Endothelial cell of umbilical vein (primary cell): ENCODE measurements around the gene PCDH19. TPM values are rescaled to one million over a fixed set of nuclear protein-coding genes. Genes with fewer than 3 reads are reported as not detected.

Experiments
- BruUV-seq: library from RNA; stranded (reverse); fragments of 400-500 nt; replicated peaks from 2 replicates; lab custom pipeline; 2021; lab: Mats Ljungman, UMichigan
- CTCF ChIA-PET: fragments of 300-600, 350-600 bp; sonication (Branson Sonifier 250); formaldehyde crosslinking; loops from one replicate; lab custom pipeline; 2021; ENCODE audit warnings: antibody characterized with exemption, inconsistent platforms; lab: Charles Lee
- POLR2A ChIA-PET: fragments of 300-600, 350-600 bp; sonication (Branson Sonifier 250); formaldehyde crosslinking; loops from one replicate; lab custom pipeline; 2021; ENCODE audit warnings: antibody characterized with exemption, inconsistent platforms; lab: Charles Lee
- DNase-seq: peaks from one replicate; pipeline ENCODE4 v3.0.0-alpha.2; 2011; ENCODE audit warnings: low read depth, low spot score
- FAIRE-seq: peaks from 2 replicates; lab custom pipeline; 2011; peaks lifted over from hg19 to GRCh38; lab: Jason Lieb, UNC
- H2AFZ ChIP-seq: 2 replicates; pipeline ENCODE4 v1.6.0; 2012; ENCODE audit warnings: low read depth, low read length, control low read depth, inconsistent platforms
- H3K27ac ChIP-seq: 2 replicates; pipeline ENCODE4 v1.5.1; 2011; ENCODE audit warnings: low read depth, mild to moderate bottlenecking, control low read depth, low read length, moderate library complexity; ENCODE audit not compliant: insufficient read depth
- H3K27me3 ChIP-seq, 2 experiments: 2 replicates each; pipeline versions ENCODE4 v1.6.0 to v1.6.1; 2011; ENCODE audit warnings: low read length in 2 of 2, mixed read lengths in 1 of 2; ENCODE audit not compliant: control insufficient read depth in 2 of 2, insufficient read depth in 2 of 2
- H3K36me3 ChIP-seq, 2 experiments: 2 replicates in 1 of 2; 3 replicates in 1 of 2; pipeline ENCODE4 v1.5.1; 2011; ENCODE audit warnings: low read length in 2 of 2, mild to moderate bottlenecking in 1 of 2, moderate library complexity in 1 of 2; ENCODE audit not compliant: control insufficient read depth in 2 of 2, insufficient read depth in 2 of 2; ENCODE audit errors: extremely low read depth in 1 of 2
- H3K4me1 ChIP-seq: 3 replicates; pipeline ENCODE4 v1.5.1; 2011; ENCODE audit warnings: mild to moderate bottlenecking, low read length; ENCODE audit not compliant: control insufficient read depth, insufficient read depth; ENCODE audit errors: extremely low read depth
- H3K4me2 ChIP-seq: 2 replicates; pipeline ENCODE4 v1.6.1; 2011; ENCODE audit warnings: low read length, control low read depth, mixed read lengths; ENCODE audit not compliant: insufficient read depth
- H3K4me3 ChIP-seq, 3 experiments: fragments of 200-600 bp in 1 of 3; sonication (generic), shearing (Covaris generic) in 1 of 3; replicated peaks in 1 of 3; 2 replicates each; pipeline ENCODE4 v1.5.1; 2011 to 2016; ENCODE audit warnings: control low read depth in 3 of 3, low read length in 3 of 3, mild to moderate bottlenecking in 2 of 3, inconsistent platforms in 1 of 3, low read depth in 1 of 3, moderate library complexity in 1 of 3; ENCODE audit not compliant: insufficient read depth in 1 of 3
- H3K79me2 ChIP-seq: 2 replicates; pipeline ENCODE4 v1.6.0; 2012; ENCODE audit warnings: low read length, inconsistent platforms; ENCODE audit not compliant: control insufficient read depth, insufficient read depth
- H3K9ac ChIP-seq: replicated peaks from 2 replicates; pipeline ENCODE3; 2011; ENCODE audit warnings: low read length, control low read depth; ENCODE audit not compliant: insufficient read depth; ENCODE audit errors: extremely low read depth
- H3K9me1 ChIP-seq: replicated peaks from 3 replicates; pipeline ENCODE4 v1.6.0; 2011; ENCODE audit warnings: mild to moderate bottlenecking, low read length; ENCODE audit not compliant: control insufficient read depth, insufficient read depth; ENCODE audit errors: extremely low read depth
- H3K9me3 ChIP-seq: replicated peaks from 2 replicates; pipeline ENCODE4 v1.5.1; 2012; ENCODE audit warnings: low read length, inconsistent platforms; ENCODE audit not compliant: control insufficient read depth, insufficient read depth
- H4K20me1 ChIP-seq: replicated peaks from 2 replicates; pipeline ENCODE3; 2011; ENCODE audit warnings: mild to moderate bottlenecking, low read length; ENCODE audit not compliant: control insufficient read depth, insufficient read depth; ENCODE audit errors: extremely low read depth
- EZH2 ChIP-seq: IDR thresholded peaks from 2 replicates; pipeline ENCODE4 v1.6.1; 2012; ENCODE audit warnings: borderline replicate concordance, low read depth, mild to moderate bottlenecking, moderate library complexity, low read length, inconsistent platforms; ENCODE audit not compliant: severe bottlenecking
- FOS ChIP-seq: IDR thresholded peaks from 2 replicates; pipeline ENCODE4 v1.6.1; 2011; ENCODE audit warnings: mild to moderate bottlenecking, low read length, moderate library complexity, borderline replicate concordance; ENCODE audit not compliant: insufficient read depth
- GATA2 ChIP-seq: IDR thresholded peaks from 2 replicates; pipeline ENCODE4 v1.7.0; 2011; ENCODE audit warnings: low read depth, mild to moderate bottlenecking, moderate library complexity, mixed read lengths, low read length; ENCODE audit not compliant: insufficient read length, insufficient read depth
- JUN ChIP-seq: IDR thresholded peaks from 2 replicates; pipeline ENCODE4 v1.6.1; 2011; ENCODE audit warnings: borderline replicate concordance, low read depth; ENCODE audit not compliant: insufficient read length, insufficient read depth
- MYC ChIP-seq: IDR thresholded peaks from one replicate; pipeline ENCODE4 v1.6.1; 2011; ENCODE audit warnings: mild to moderate bottlenecking, low read depth, low read length
- POLR2A ChIP-seq: IDR thresholded peaks from 2 replicates; pipeline ENCODE4 v1.6.1; 2012; ENCODE audit warnings: low read depth, mild to moderate bottlenecking, control low read depth, low read length
- POLR2AphosphoS5 ChIP-seq: IDR thresholded peaks from 2 replicates; pipeline ENCODE4 v1.6.1; 2012; ENCODE audit warnings: low read depth, mild to moderate bottlenecking, control low read depth, low read length, moderate library complexity; ENCODE audit not compliant: insufficient read depth
- dilution Hi-C: fragments of 300-500 bp; cut with MboI; formaldehyde crosslinking; loops from one replicate; pipeline ENCODE4 v1.15.0; 2019; ENCODE audit warnings: low sequenced_read_pairs; ENCODE audit not compliant: extremely low pct_ligation_motif_present
- intact Hi-C: fragments of 100-400 bp; cut with micrococcal nuclease; formaldehyde crosslinking; loops from one replicate; pipeline ENCODE4 v1.10.0; 2022
- polyA plus RNA-seq, 4 experiments: library from polyadenylated mRNA; depleted of rRNA in 3 of 4; stranded (reverse) in 3 of 4; unstranded in 1 of 4; fragments of >200 nt; gene quantifications; 2 replicates each; pipeline versions ENCODE4 v1.2.1 to v1.2.3, GENCODE V29; 2011 to 2012; ENCODE audit warnings: missing spikeins in 1 of 4
- total RNA-seq: library from RNA; stranded (reverse); gene quantifications from 2 replicates; pipeline ENCODE4 v1.2.3, GENCODE V29; 2021

The PCDH19 gene
- total and polyA plus RNA-seq, 2 donors (not counting 3 experiments of a cell fraction or from before 2014, with no cell fraction given): 1.2 to 4.3 TPM

DNA sequence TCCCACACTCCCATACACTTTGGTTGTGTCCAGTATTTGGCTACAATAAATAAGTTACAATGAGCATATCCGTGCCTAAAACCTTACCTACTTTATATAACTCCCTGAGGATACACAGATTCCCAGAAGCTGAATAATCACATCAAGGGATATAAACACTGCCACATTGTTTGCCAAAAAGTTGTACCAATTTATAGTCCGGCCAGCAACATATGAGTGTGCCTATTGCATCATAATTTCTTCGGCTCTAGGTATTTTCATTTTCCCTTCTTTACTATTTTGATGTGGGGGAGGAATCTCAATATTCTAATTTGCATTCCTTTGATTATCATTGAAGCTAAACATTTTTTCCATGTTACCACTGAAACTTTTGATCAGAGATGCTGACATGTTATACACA, 146.4 kb downstream of the PCDH19 start:
- intact Hi-C loops (no loop called here), dilution Hi-C loops (no loop called here)
- Histone ChIP-seq H3K9me3 (no peaks in the 10 kb centered on the region), H3K9ac (no peak overlapping the region), H3K79me2 (no peaks in the 10 kb centered on the region), H4K20me1 (no peaks in the 10 kb centered on the region), H3K4me2 (no peak overlapping the region), H3K27ac (no peak overlapping the region), H2AFZ (no peak overlapping the region), H3K27me3 (no peaks in the 10 kb centered on the region), H3K4me3 (no peak overlapping the region), H3K4me1 (peaks cover 7% of the 10 kb centered on the region), H3K36me3 (no peaks in the 10 kb centered on the region), H3K9me1 (no peaks in the 10 kb centered on the region)
- POLR2A ChIA-PET: no interaction called here
- CTCF ChIA-PET: no interaction called here
- no TSS peak for BruUV-seq
- DNase-seq (no peak), FAIRE-seq (peak; percentile 4)
- TF ChIP-seq POLR2AphosphoS5: no peak
- no peak for TF ChIP-seq EZH2
- no peak for TF ChIP-seq FOS
- no peak for TF ChIP-seq GATA2
- TF ChIP-seq MYC: no peak

DNA sequence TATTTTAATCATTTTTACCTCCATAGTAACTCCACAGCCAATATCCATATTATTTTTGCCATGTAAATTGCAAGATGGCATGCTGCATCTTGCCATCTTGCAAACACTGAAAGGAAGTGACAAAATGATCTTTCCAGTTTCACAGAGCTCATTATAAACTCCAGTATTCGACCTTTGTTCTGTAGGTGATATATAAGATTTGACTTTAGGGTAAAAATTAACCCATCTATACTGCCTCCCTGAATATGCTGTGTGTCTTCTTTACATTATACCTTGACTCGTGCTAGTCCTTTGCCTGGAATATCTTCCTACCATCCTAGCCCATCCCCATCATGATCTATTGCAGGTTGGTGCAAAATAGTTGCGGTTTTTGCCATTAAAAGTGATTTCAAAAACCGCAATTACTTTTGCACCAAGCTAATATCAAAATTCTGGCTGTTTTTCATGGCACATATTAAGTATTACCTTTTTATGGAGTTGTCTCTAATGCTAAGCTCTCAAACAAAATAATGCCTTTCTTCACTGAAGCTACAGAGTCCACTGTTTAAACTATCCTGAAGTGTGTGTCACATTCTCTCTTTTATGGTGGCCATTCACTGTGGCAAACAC, 161.1 kb downstream of the PCDH19 start:
- TF ChIP-seq JUN (no peak), POLR2A (no peak), FOS (no peak), MYC (no peak), POLR2AphosphoS5 (no peak)
- no peak overlapping the region for H3K4me3 ChIP-seq
- no peak overlapping the region for H3K9ac ChIP-seq
- no peaks in the 10 kb centered on the region for H3K9me1 ChIP-seq
- H3K36me3 ChIP-seq: no peaks in the 10 kb centered on the region
- no peaks in the 10 kb centered on the region for H3K79me2 ChIP-seq
- H2AFZ ChIP-seq: no peak overlapping the region
- no TSS peak for BruUV-seq
- no peaks in the 10 kb centered on the region for H3K9me3 ChIP-seq
- H3K27me3 ChIP-seq: no peaks in the 10 kb centered on the region
- H4K20me1 ChIP-seq: no peaks in the 10 kb centered on the region
- no peak overlapping the region for H3K27ac ChIP-seq
- H3K4me1 ChIP-seq: no peaks in the 10 kb centered on the region
- intact Hi-C loops (no loop called here), dilution Hi-C loops (no loop called here)
- no peak for FAIRE-seq
- ChIA-PET CTCF (no interaction called here), POLR2A (no interaction called here)
- DNase-seq: no peak
- H3K4me2 ChIP-seq: no peak overlapping the region
